IPS DF 4.7 (cell line): ENCODE data around the gene GPR18.
"Not testable (repeated sequence)": the region's sequence is repeated elsewhere in the genome, so short reads cannot be mapped to it uniquely, and the experiment has no call there.

Experiments
- DNase-seq: peaks from one replicate; pipeline ENCODE4 v3.0.0-alpha.2; 2013; ENCODE audit warnings: low spot score; ENCODE audit errors: extremely low read depth

The GPR18 gene

GRCh38 chr13:99267927-99268326 is 9.7 kb upstream of the GPR18 start:
- DNase-seq, result no peak

DNA sequence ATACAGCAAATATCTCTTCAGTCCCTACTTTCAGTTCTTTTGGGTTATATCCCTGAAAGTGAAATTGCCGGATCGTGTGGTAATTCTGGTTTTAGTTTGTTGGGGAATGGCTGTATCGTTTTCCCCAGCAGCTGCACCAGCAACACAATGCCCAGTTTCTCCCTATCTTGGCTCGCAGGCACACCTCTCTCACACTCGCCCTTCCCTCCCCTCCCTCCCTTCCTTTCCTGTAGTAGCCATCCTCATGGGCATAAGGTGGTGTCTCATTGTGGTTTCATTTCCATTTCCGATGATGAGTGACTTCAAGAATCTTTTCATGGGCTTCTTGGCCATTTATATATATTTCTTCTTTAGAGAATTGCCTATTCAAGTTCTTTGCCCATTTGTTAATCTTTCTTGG is 8.6 kb upstream of the GPR18 start:
- no peak for DNase-seq

- DNase-seq, result no peak
Observed at GRCh38 chr13:99265821-99266426, 7.7 kb upstream of the GPR18 start.

DNA sequence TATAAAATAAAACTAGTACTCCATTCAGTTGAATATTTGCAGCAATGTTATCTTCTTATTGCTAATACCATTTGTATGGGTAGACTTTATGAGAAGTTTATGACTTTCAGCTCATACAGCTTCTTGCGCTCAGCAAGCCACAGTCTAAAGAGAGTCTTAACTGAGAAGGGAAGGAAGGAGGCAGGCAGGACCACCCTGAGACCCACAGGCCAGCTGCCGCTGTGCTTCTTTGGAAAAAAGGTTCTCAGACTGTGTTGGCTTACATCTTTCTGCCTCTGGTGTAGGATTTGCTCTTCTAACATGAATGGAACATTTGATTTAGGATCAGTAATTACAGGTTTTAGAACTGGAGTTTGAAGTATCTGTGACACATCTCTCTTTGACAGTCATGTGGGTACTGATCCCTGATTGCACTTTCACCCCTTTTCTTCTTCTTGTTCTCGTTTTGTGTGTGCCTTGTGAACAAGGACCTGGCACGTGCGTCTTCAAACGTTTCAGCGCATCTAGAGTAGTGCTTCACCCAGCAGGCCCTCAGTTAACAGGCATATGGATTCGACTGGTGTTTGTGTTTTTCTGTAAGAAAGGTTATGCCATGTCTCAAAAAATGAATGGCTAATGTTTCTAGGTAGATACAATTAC is 7.1 kb upstream of the GPR18 start:
- no peak for DNase-seq

DNA sequence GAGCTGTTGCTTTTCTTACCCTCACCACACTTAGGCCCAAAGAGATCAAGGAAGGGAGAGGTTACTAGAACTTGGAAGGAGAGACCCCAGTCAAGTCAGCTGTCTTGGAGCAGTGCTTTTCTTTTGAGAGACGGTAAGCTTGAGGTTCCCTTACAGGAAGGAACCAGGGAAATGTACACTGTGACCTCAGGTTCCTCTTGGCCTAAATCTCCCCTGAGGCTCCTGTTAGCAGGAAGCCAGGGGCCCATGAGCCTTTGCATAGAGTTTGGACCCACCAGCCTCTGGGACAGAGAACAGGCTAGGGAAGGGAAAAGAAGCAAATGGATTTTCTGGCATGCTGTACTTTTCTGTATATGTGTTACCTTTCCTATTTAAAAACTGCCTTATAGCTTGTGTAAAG is 5.9 kb upstream of the GPR18 start:
- no peak for DNase-seq

DNA sequence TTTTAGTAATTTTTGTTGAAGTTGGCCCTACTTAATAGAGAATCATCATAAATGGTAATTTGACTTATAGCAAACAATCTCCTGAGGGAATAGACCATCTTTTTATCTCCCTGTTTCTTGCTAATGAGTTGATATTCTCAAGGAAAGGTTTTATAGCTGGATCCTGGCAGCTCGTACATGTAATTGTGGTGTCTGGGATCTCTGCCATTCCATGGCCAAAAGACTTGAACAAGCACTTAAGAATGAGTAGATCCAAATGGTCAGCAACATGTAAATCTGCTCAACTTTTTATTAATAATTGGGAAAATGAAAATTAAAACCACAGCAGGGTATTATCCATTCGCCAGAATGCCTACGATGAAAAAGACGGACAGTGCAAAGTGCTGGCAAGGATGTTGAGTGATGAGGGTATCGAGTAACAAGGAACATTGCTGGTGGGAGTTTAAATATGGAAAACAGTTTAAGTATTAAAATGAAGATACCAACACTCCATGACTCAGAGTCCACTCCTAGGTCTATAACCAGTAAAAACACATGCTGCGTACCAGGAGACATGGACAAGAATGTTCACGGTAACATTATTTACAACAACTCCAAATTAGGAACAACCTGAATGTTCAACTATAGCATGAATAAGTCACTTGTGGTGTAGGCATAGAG is 5.1 kb upstream of the GPR18 start:
- DNase-seq, result no peak

GRCh38 chr13:99261059-99261458 is 2.9 kb upstream of the GPR18 start:
- DNase-seq, result no peak

- no peak for DNase-seq
Observed at GRCh38 chr13:99260216-99260615, 2.0 kb upstream of the GPR18 start.

DNA sequence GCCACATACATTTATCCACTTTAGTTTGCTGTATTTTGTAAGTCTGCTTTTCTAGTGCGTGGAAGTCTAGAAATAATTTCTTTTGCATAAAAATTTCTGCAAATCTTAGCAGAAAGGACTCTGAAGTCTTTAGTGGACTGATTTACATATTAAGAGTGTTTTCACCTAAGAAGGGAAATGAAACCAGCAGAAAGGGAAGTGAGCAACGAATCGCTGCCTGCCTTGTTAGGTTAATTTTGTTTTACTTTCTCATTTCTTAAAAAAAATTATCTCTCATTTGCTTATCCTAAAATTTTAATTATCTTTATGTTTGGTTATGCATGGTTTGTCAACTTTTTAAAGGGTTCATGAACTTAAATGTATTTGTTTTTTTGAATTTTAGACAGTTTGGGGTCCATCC is 767 bp upstream of the GPR18 start:
- DNase-seq, result no peak

GRCh38 chr13:99257291-99257690 is 888 bp downstream of the GPR18 start:
- no peak for DNase-seq

- DNase-seq, result no peak
Observed at GRCh38 chr13:99256709-99257108, 1.5 kb downstream of the GPR18 start.

- DNase-seq, result no peak
Observed at GRCh38 chr13:99256283-99256682, 1.9 kb downstream of the GPR18 start.

GRCh38 chr13:99255271-99255670 is 2.9 kb downstream of the GPR18 start:
- DNase-seq, result no peak

DNA sequence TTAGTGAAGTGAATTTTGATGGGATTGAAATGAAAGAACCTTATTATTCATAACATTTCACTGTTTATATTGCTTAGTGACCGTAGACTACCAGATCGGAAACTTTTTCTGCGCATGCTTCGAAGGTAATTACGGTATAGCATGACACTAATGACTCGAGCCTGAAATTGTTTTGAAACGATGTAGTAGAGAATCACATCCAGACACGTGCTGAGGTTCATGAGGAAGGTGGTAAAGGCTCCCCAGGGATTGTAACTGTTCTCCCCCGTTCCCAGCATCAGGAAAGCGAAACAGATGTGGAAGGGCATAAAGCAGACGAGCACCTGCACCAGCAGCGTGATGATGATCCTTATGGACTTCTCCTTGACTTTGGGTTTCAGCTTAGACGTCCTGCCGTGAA is 3.3 kb downstream of the GPR18 start:
- no peak for DNase-seq

- no peak for DNase-seq
Observed at GRCh38 chr13:99251921-99252320, 6.3 kb downstream of the GPR18 start.

- DNase-seq, result no peak
Observed at GRCh38 chr13:99250982-99251825, 7.0 kb downstream of the GPR18 start.

DNA sequence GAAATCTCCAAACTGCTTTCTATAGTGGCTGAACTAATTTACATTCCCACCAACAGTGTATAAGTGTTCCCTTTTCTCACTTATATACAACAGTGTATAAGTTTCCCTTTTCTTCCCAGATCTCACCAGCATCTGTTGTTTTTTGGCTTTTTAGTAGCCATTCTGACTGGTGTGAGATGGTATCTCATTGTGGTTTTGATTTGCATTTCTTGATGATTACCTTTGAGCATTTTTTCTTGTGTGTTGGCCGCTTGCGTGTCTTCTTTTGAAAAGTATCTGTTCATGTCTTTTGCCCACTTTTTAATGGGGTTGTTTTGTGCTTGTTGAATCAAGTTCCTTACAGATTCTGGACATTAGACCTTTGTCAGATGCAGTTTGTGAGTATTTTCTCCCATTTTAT is 8.6 kb downstream of the GPR18 start:
- DNase-seq, result not testable (repeated sequence)

- not testable (repeated sequence) for DNase-seq
Observed at GRCh38 chr13:99249178-99249577, 9.0 kb downstream of the GPR18 start.

DNA sequence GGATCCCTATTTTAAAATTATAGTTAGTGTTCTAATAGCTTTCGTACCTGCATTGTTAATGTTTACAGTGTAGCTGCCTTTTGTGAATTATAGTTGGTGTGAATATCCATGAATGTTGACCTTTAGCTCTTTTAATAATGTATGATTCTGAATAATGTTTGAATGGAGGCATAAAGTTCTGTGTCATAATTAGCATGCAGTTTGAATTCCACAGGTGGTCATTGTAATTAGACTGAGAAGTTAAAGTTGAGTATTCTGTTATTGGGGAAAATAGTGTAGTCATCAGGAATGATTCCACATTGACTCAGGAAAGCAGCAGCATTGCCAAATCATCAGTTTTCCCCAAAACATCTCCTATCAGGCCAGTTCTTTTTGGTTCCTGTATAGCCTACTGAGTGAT is 12.1 kb downstream of the GPR18 start:
- DNase-seq, result no peak

DNA sequence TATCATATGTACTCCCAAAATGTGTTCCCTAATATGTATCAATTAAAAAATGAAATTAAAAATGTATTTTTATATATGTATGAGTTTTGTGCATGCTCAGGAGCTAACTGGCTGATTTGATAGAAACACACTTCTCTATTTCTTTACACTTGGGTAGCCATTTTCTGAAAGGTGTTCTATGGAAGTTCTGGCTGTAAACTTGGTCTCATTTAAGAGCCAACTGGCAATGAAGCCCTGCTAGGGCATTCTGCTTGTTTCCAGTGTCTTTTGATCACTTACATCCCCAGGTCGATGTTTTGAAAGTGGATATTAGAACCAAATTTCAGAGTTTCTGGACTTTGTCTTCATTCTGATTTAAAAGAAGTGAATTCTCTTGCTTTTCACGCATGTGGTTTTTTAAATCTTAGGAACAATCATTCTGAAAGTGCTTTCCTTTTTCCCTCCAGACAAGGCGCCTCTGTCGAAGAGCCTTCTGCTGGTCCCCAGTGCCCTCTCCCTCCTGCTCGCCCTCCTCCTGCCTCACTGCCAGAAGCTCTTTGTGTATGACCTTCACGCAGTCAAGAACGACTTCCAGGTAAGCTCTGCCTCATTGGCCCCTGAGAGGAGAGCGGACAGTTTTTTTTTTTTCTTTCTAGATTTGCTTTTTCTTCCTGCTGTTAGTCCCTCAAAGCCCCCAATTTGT is 20.1 kb downstream of the GPR18 start:
- no peak for DNase-seq

GRCh38 chr13:99231721-99232120 is 26.5 kb downstream of the GPR18 start:
- no peak for DNase-seq

DNA sequence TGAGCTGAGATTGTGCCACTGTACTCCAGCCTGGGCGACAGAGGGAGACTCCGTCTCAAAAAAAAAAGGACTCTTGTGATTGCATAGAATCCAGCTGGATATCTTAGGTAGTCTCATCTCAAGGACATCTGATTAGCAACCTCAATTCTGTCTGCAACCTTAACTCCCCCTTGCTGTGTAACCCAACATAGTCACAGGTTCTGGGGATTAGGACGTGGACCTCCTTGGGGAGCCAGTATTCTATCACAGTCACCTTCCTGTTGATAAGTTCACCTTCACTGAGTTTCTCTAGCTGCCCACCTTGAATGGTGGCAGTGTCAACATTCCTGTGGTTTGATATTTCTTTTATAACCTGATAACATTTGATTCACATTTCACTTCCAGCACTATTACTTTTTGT is 27.2 kb downstream of the GPR18 start:
- DNase-seq, result no peak
